ENCODE data around the gene MTMR10. TPM values are rescaled to one million over a fixed set of nuclear protein-coding genes. Genes with fewer than 3 reads are reported as not detected.

Gene MTMR10
- total and polyA plus RNA-seq, 2 experiments from 2014 or later: 4.3 to 11.3 TPM

GRCh38 chr15:30913761-30914160 lies 77.7 kb downstream of the MTMR10 start:
- no peaks in the 10 kb centered on the region for H3K4me1 Mint-ChIP-seq
- no peak for TF ChIP-seq POLR2AphosphoS5 (IDR thresholded peaks at IDR 0.05; ENCODE audit: low read depth)
- TF ChIP-seq CTCF (conservative IDR thresholded peaks at IDR 0.05; ENCODE audit: low read depth in 2 of 2): no peak
- no peak for TF ChIP-seq ZNF114 (CRISPR knock-in tag; IDR thresholded peaks at IDR 0.05)
- TF ChIP-seq STAT1 (IDR thresholded peaks at IDR 0.05; ENCODE audit: unreplicated experiment): no peak
- no peak for TF ChIP-seq REST (IDR thresholded peaks at IDR 0.05; ENCODE audit: unreplicated experiment)
- no peak for TF ChIP-seq ETS1 (IDR thresholded peaks at IDR 0.05)
- no peak for TF ChIP-seq NANOG (IDR thresholded peaks at IDR 0.05; ENCODE audit: borderline replicate concordance)
- no peak for TF ChIP-seq ZNF331 (CRISPR knock-in tag; IDR thresholded peaks at IDR 0.05; ENCODE audit: low read depth)
- no peak for TF ChIP-seq ZNF462 (CRISPR knock-in tag; IDR thresholded peaks at IDR 0.05)
- no peak for TF ChIP-seq JUNB (IDR thresholded peaks at IDR 0.05; ENCODE audit: unreplicated experiment)
- no peak for TF ChIP-seq EZH2phosphoT487 (IDR thresholded peaks at IDR 0.05; ENCODE audit: unreplicated experiment)
- TF ChIP-seq CREB1 (CRISPR knock-in tag; IDR thresholded peaks at IDR 0.05; ENCODE audit: low read depth): no peak
- no peaks in the 10 kb centered on the region for H3F3A ChIP-seq (replicated peaks; ENCODE audit: low read depth)
- H3K27ac Mint-ChIP-seq: no peak overlapping the region
- ATAC-seq (no peak), DNase-seq (ENCODE audit: low spot score) (no peak)
- no peak overlapping the region for H3K27ac ChIP-seq (ENCODE audit: low read depth)
- H3K4me3 ChIP-seq: no peak overlapping the region
- no peaks in the 10 kb centered on the region for H3K27me3 ChIP-seq (ENCODE audit: insufficient read depth)
- no peaks in the 10 kb centered on the region for H3K9me3 Mint-ChIP-seq
- no peak overlapping the region for H2AFZ ChIP-seq
- H3K4me2 ChIP-seq: no peak overlapping the region
- H3K4me3 Mint-ChIP-seq: no peak overlapping the region
- no peaks in the 10 kb centered on the region for H3K9me2 ChIP-seq (ENCODE audit: insufficient read depth)
- H3K36me3 ChIP-seq (ENCODE audit: insufficient read depth): peaks cover 28% of the 10 kb centered on the region
- H3K4me1 ChIP-seq (ENCODE audit: insufficient read depth): no peaks in the 10 kb centered on the region
- no peaks in the 10 kb centered on the region for H3K27me3 Mint-ChIP-seq (ENCODE audit: insufficient read depth, low read depth, poor library complexity)
- no peaks in the 10 kb centered on the region; the same call in 1 of the 2 replicates for H4K20me1 ChIP-seq (replicated peaks; ENCODE audit: insufficient read depth)
- no peaks in the 10 kb centered on the region; the same call in none of the 2 replicates for H3K79me2 ChIP-seq (replicated peaks; ENCODE audit: insufficient read depth)
- peaks cover 50% of the 10 kb centered on the region for H3K36me3 Mint-ChIP-seq (ENCODE audit: low read depth)
